Astrocyte (in vitro differentiated cells and primary cell): Measurements from ENCODE around the gene EMX2.

Experiments used
- EZH2 ChIP-seq: IDR thresholded peaks from 2 replicates; pipeline ENCODE4 v1.6.1; 2012; ENCODE audit warnings: mild to moderate bottlenecking, low read length, inconsistent platforms; ENCODE audit not compliant: insufficient read depth
- TF ChIP-seq, protein P1 (sequence below): IDR thresholded peaks from 2 replicates; pipeline ENCODE4 v1.5.1; 2011; ENCODE audit warnings: low read depth, mild to moderate bottlenecking, inconsistent platforms, low read length, moderate library complexity; ENCODE audit not compliant: insufficient read depth

GRCh38 chr10:117532451-117533107 is 10.0 kb upstream of the EMX2 start:
- TF ChIP-seq, protein P1, sequence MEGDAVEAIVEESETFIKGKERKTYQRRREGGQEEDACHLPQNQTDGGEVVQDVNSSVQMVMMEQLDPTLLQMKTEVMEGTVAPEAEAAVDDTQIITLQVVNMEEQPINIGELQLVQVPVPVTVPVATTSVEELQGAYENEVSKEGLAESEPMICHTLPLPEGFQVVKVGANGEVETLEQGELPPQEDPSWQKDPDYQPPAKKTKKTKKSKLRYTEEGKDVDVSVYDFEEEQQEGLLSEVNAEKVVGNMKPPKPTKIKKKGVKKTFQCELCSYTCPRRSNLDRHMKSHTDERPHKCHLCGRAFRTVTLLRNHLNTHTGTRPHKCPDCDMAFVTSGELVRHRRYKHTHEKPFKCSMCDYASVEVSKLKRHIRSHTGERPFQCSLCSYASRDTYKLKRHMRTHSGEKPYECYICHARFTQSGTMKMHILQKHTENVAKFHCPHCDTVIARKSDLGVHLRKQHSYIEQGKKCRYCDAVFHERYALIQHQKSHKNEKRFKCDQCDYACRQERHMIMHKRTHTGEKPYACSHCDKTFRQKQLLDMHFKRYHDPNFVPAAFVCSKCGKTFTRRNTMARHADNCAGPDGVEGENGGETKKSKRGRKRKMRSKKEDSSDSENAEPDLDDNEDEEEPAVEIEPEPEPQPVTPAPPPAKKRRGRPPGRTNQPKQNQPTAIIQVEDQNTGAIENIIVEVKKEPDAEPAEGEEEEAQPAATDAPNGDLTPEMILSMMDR: no peak
- peak; percentile 66 for TF ChIP-seq EZH2
